B cell (primary cell): Measurements from ENCODE around the gene MYZAP. TPM values are rescaled to one million over a fixed set of nuclear protein-coding genes. Genes with fewer than 3 reads are reported as not detected.

Experiments used
- ATAC-seq: fragments of 200-7000 bp; cut with Tn5 transposase; one replicate; pipeline ENCODE4 v1.10.0; 2021; ENCODE audit warnings: low read depth, mild to moderate bottlenecking, moderate number of reproducible peaks, moderate library complexity
- CTCF ChIA-PET: fragments of 350-600 bp; sonication (Branson Sonifier 250); formaldehyde crosslinking; loops from one replicate; lab custom pipeline; 2021; ENCODE audit warnings: antibody characterized with exemption, inconsistent platforms; lab: Charles Lee
- POLR2A ChIA-PET: fragments of 350-600 bp; sonication (Branson Sonifier 250); formaldehyde crosslinking; loops from one replicate; lab custom pipeline; 2021; ENCODE audit warnings: antibody characterized with exemption; lab: Charles Lee
- DNase-seq: peaks from one replicate; pipeline ENCODE4 v3.0.0; 2013
- H2AFZ ChIP-seq: 2 replicates; pipeline ENCODE4 v1.6.1; 2012; ENCODE audit warnings: mild to moderate bottlenecking, low read depth, low read length; ENCODE audit not compliant: insufficient read depth, poor library complexity, severe bottlenecking
- H3K27ac ChIP-seq, 2 donors: 1 replicate in 1 of 2; 2 replicates in 1 of 2; pipeline ENCODE4 v1.5.1; 2012 to 2013; ENCODE audit warnings: low read length in 2 of 2, mild to moderate bottlenecking in 2 of 2, moderate library complexity in 1 of 2
- H3K27me3 ChIP-seq, 4 experiments: fragments of 200-600 bp in 1 of 4; sonication (generic) in 1 of 4; replicated peaks in 1 of 4; 1 replicate in 2 of 4; 2 replicates in 2 of 4; pipeline versions ENCODE4 v1.6.1 to v1.7.0; 2013 to 2016; ENCODE audit warnings: low read length in 3 of 4, mild to moderate bottlenecking in 2 of 4, mixed read lengths in 1 of 4, moderate library complexity in 1 of 4; ENCODE audit not compliant: insufficient read depth in 4 of 4, control insufficient read depth in 3 of 4; ENCODE audit errors: control extremely low read depth in 1 of 4
- H3K36me3 ChIP-seq, 2 experiments: replicated peaks in 1 of 2; 1 replicate in 1 of 2; 2 replicates in 1 of 2; pipeline versions ENCODE4 v1.6.1 to v1.7.1; 2013; ENCODE audit warnings: low read length in 1 of 2; ENCODE audit not compliant: insufficient read depth in 2 of 2, control insufficient read depth in 1 of 2; ENCODE audit errors: control extremely low read depth in 1 of 2, extremely low read depth in 1 of 2
- H3K4me1 ChIP-seq, 2 donors: fragments of 200-600 bp in 1 of 2; sonication (generic) in 1 of 2; 1 replicate in 1 of 2; 2 replicates in 1 of 2; pipeline versions ENCODE4 v1.5.1 to v1.6.1; 2013 to 2017; ENCODE audit warnings: low read length in 2 of 2; ENCODE audit not compliant: control insufficient read depth in 2 of 2, insufficient read depth in 2 of 2
- H3K4me2 ChIP-seq: replicated peaks from 2 replicates; pipeline ENCODE3; 2012; ENCODE audit warnings: mild to moderate bottlenecking, low read depth, low read length; ENCODE audit not compliant: poor library complexity, severe bottlenecking
- H3K4me3 ChIP-seq, 5 experiments: fragments of 200-600 bp in 1 of 5; sonication (generic) in 1 of 5; 1 replicate in 3 of 5; 2 replicates in 2 of 5; pipeline versions ENCODE4 v1.5.1 to v1.7.0; 2011 to 2016; ENCODE audit warnings: low read length in 4 of 5, mild to moderate bottlenecking in 4 of 5, low read depth in 2 of 5, control low read depth in 1 of 5, moderate library complexity in 1 of 5; ENCODE audit not compliant: insufficient read depth in 1 of 5; ENCODE audit errors: control extremely low read depth in 1 of 5, extremely low read depth in 1 of 5
- H3K79me2 ChIP-seq: fragments of 200-600 bp; sonication (generic); one replicate; pipeline ENCODE4 v1.6.0; 2016; ENCODE audit warnings: low read length; ENCODE audit not compliant: control insufficient read depth, insufficient read depth
- H3K9ac ChIP-seq: fragments of 200-600 bp; sonication (generic); 2 replicates; pipeline ENCODE4 v1.6.1; 2017; ENCODE audit warnings: mild to moderate bottlenecking, low read length, moderate library complexity
- H3K9me3 ChIP-seq, 3 donors: one replicate each; pipeline versions ENCODE4 v1.6.1 to v1.7.1; 2013; ENCODE audit warnings: low read length in 2 of 3; ENCODE audit not compliant: control insufficient read depth in 2 of 3, insufficient read depth in 1 of 3; ENCODE audit errors: control extremely low read depth in 1 of 3
- H4K20me1 ChIP-seq: 2 replicates; pipeline ENCODE4 v1.6.0; 2012; ENCODE audit warnings: mild to moderate bottlenecking, low read length; ENCODE audit not compliant: insufficient read depth, control insufficient read depth, poor library complexity, severe bottlenecking
- H3K27ac Mint-ChIP-seq: one replicate; pipeline ENCODE4 v1.8.0; 2021; ENCODE audit warnings: mixed read lengths
- H3K27me3 Mint-ChIP-seq: one replicate; pipeline ENCODE4 v1.8.0; 2021; ENCODE audit warnings: mixed read lengths
- H3K4me1 Mint-ChIP-seq: one replicate; pipeline ENCODE4 v1.8.0; 2021; ENCODE audit warnings: mixed read lengths
- H3K4me3 Mint-ChIP-seq: one replicate; pipeline ENCODE4 v1.8.0; 2021; ENCODE audit warnings: mixed read lengths
- H3K9me3 Mint-ChIP-seq: one replicate; pipeline ENCODE4 v1.8.0; 2022; ENCODE audit warnings: mixed read lengths; ENCODE audit not compliant: insufficient read depth
- EZH2 ChIP-seq: IDR thresholded peaks from 2 replicates; pipeline ENCODE4 v1.6.1; 2012; ENCODE audit warnings: borderline replicate concordance, low read depth, mild to moderate bottlenecking, moderate library complexity, low read length; ENCODE audit not compliant: insufficient read depth, poor library complexity, severe bottlenecking
- WGBS: methylation state at CpG from one replicate; pipeline ENCODE4 v1.1.5; 2013; ENCODE audit warnings: missing lambda C conversion rate; ENCODE audit not compliant: insufficient coverage; 5-methylcytosine and 5-hydroxymethylcytosine counted together
- intact Hi-C: fragments of 100-400 bp; cut with micrococcal nuclease; formaldehyde crosslinking; loops from one replicate; pipeline ENCODE4 v1.10.0; 2022
- polyA plus RNA-seq: library from polyadenylated mRNA; depleted of rRNA; stranded (reverse); fragments of >200 nt; gene quantifications from 2 replicates; pipeline ENCODE4 v1.2.3, GENCODE V29; 2012
- total RNA-seq, 2 donors: library from RNA; stranded (reverse); fragments of 120-200 nt in 1 of 2; gene quantifications; 1 replicate in 1 of 2; 2 replicates in 1 of 2; pipeline versions ENCODE4 v1.2.3 to v1.2.4, GENCODE V29; 2013 to 2022
- TF ChIP-seq, protein P1 (sequence below): fragments of 200-600 bp; IDR thresholded peaks from one replicate; pipeline ENCODE4 v1.8.0; 2022; ENCODE audit warnings: antibody characterized with exemption, mild to moderate bottlenecking

The MYZAP gene
- total and polyA plus RNA-seq, 2 donors (not counting 1 experiment from before 2014, with no cell fraction given), result 1.0 to 2.8 TPM

DNA sequence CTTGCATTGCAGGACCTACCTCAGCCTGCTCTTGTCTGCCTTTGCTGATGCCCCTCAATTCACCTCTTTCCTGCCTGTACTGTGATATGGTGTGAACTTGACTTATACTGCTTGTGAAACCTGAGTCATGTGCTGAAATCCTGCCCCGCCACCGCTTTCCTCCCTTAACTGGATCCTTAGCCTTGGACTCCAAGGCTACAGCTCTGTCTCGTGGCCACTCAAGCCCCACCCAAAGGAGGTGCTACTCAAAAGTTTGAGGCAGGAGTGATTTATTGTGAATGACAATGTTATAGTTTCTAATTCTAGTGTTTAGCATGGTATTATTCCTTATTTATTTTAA lies 56.1 kb downstream of the MYZAP start:
- Histone ChIP-seq H3K27ac (no peak overlapping the region), H4K20me1 (no peaks in the 10 kb centered on the region), H3K4me1 (peaks cover 16 to 26% of the 10 kb centered on the region in 2 donors), H3K79me2 (no peaks in the 10 kb centered on the region), H3K9me3 (no peaks in the 10 kb centered on the region), H3K9ac (no peak overlapping the region), H3K4me3 (no peak overlapping the region), H3K27me3 (no peaks in the 10 kb centered on the region), H2AFZ (no peak overlapping the region), H3K4me2 (peak overlapping the region; percentile 37), H3K36me3 (no peaks in the 10 kb centered on the region)
- Mint-ChIP-seq H3K9me3 (no peaks in the 10 kb centered on the region), H3K27ac (peak overlapping the region; percentile 4), H3K4me3 (no peak overlapping the region), H3K4me1 (peaks cover 13% of the 10 kb centered on the region), H3K27me3 (peaks cover 5% of the 10 kb centered on the region)
- WGBS, result no CpG with 5 or more reads among the region's 3 CpGs
- CTCF ChIA-PET, result no interaction called here
- ATAC-seq (no peak), DNase-seq (no peak)
- intact Hi-C loops, result no loop called here
- TF ChIP-seq EZH2, result no peak
- TF ChIP-seq, protein P1, sequence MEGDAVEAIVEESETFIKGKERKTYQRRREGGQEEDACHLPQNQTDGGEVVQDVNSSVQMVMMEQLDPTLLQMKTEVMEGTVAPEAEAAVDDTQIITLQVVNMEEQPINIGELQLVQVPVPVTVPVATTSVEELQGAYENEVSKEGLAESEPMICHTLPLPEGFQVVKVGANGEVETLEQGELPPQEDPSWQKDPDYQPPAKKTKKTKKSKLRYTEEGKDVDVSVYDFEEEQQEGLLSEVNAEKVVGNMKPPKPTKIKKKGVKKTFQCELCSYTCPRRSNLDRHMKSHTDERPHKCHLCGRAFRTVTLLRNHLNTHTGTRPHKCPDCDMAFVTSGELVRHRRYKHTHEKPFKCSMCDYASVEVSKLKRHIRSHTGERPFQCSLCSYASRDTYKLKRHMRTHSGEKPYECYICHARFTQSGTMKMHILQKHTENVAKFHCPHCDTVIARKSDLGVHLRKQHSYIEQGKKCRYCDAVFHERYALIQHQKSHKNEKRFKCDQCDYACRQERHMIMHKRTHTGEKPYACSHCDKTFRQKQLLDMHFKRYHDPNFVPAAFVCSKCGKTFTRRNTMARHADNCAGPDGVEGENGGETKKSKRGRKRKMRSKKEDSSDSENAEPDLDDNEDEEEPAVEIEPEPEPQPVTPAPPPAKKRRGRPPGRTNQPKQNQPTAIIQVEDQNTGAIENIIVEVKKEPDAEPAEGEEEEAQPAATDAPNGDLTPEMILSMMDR, result no peak
- POLR2A ChIA-PET, result no interaction called here

DNA sequence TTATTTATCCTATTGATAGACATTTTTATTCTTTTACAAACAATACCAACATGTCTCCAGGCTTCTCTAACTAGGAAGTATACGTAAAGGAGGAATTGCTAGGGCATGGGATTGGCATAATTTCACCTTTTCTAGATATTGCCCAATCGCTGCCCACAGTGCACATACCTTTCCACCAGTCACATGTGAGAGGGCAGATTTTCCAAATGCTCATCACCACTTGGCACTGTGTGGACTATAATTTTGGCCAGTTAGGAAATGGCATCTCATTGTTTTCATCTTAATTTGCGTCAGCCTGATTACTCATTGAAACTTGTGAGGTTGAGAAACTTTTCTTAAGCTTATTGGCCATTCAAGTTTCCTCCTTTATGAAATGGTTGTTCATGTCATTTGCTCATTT lies 57.4 kb downstream of the MYZAP start:
- Histone ChIP-seq H3K36me3 (no peaks in the 10 kb centered on the region), H4K20me1 (no peaks in the 10 kb centered on the region), H3K4me1 (peaks cover 16 to 26% of the 10 kb centered on the region in 2 donors), H3K9me3 (no peaks in the 10 kb centered on the region), H3K27ac (no peak overlapping the region), H2AFZ (no peak overlapping the region), H3K79me2 (no peaks in the 10 kb centered on the region), H3K4me3 (no peak overlapping the region), H3K4me2 (no peak overlapping the region), H3K9ac (no peak overlapping the region), H3K27me3 (no peaks in the 10 kb centered on the region)
- H3K9me3 Mint-ChIP-seq, result no peaks in the 10 kb centered on the region
- ChIA-PET CTCF (no interaction called here), POLR2A (no interaction called here)
- TF ChIP-seq, protein P1, result no peak
- TF ChIP-seq EZH2, result no peak
- H3K27ac Mint-ChIP-seq, result no peak overlapping the region
- H3K4me3 Mint-ChIP-seq, result no peak overlapping the region
- no peak for DNase-seq
- peaks cover 13% of the 10 kb centered on the region for H3K4me1 Mint-ChIP-seq
- peaks cover 5% of the 10 kb centered on the region for H3K27me3 Mint-ChIP-seq
- no peak for ATAC-seq
- intact Hi-C loops, result no loop called here
- no CpG with 5 or more reads among the region's 3 CpGs for WGBS
